ENCODE measurements around the gene PTPN6. TPM values are rescaled to one million over a fixed set of nuclear protein-coding genes. Genes with fewer than 3 reads are reported as not detected.

Gene PTPN6
- total RNA-seq, 1 donor from 2014 or later: 0.94 TPM

DNA sequence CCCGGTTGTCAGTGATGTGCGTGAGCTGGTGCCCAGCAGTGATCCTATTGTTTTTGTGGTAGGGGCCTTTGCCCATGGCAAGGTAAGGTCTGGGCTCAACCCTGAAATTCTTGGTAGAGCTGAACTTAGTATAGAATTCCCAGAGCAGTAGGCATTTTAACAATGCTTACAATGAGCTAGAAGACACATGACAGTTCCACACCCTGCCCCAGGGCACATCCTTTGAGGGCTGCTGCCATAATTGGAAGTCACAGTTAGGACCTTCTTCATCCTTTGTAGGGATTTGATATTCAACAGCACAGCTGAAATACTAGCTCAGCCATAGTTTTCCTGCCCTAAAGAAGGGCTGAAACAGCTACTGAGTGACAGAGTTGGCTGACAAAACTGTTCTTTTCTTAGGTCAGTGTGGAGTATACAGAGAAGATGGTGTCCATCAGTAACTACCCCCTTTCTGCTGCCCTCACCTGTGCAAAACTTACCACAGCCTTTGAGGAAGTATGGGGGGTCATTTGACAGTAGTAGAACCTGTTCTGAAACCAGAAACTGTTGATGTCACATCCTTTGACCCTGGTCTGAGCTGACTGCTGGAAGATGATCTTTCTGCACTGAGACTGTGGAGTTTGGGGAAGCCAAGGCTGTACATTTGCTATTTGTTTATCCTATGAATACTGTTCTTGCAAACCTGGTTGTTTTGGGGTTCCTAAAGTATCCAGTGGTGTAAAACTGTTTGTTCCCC is 24.3 kb downstream of the PTPN6 start:
- H3K36me3 Mint-ChIP-seq (ENCODE audit: unreplicated experiment): peaks cover 28% of the 10 kb centered on the region
- H3K4me1 Mint-ChIP-seq (ENCODE audit: unreplicated experiment): peaks cover 19% of the 10 kb centered on the region
- DNase-seq (ENCODE audit: extremely low spot score, unreplicated experiment): no peak
- H3K27ac Mint-ChIP-seq (ENCODE audit: unreplicated experiment): peak overlapping the region; percentile 28
- H3K4me3 Mint-ChIP-seq (ENCODE audit: unreplicated experiment): no peak overlapping the region
- TF ChIP-seq, protein P1, sequence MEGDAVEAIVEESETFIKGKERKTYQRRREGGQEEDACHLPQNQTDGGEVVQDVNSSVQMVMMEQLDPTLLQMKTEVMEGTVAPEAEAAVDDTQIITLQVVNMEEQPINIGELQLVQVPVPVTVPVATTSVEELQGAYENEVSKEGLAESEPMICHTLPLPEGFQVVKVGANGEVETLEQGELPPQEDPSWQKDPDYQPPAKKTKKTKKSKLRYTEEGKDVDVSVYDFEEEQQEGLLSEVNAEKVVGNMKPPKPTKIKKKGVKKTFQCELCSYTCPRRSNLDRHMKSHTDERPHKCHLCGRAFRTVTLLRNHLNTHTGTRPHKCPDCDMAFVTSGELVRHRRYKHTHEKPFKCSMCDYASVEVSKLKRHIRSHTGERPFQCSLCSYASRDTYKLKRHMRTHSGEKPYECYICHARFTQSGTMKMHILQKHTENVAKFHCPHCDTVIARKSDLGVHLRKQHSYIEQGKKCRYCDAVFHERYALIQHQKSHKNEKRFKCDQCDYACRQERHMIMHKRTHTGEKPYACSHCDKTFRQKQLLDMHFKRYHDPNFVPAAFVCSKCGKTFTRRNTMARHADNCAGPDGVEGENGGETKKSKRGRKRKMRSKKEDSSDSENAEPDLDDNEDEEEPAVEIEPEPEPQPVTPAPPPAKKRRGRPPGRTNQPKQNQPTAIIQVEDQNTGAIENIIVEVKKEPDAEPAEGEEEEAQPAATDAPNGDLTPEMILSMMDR (IDR thresholded peaks at IDR 0.05): no peak
- H3K9me3 Mint-ChIP-seq (ENCODE audit: unreplicated experiment): no peaks in the 10 kb centered on the region
- no peaks in the 10 kb centered on the region for H3K27me3 Mint-ChIP-seq (ENCODE audit: unreplicated experiment)

GRCh38 chr12:6977653-6978052 is 26.5 kb downstream of the PTPN6 start:
- H3K9me3 Mint-ChIP-seq (ENCODE audit: unreplicated experiment): no peaks in the 10 kb centered on the region
- no peak for DNase-seq (ENCODE audit: extremely low spot score, unreplicated experiment)
- no peak overlapping the region for H3K27ac Mint-ChIP-seq (ENCODE audit: unreplicated experiment)
- TF ChIP-seq, protein P1 (IDR thresholded peaks at IDR 0.05): no peak
- no peak overlapping the region for H3K4me3 Mint-ChIP-seq (ENCODE audit: unreplicated experiment)
- H3K4me1 Mint-ChIP-seq (ENCODE audit: unreplicated experiment): peaks cover 3% of the 10 kb centered on the region
- no peaks in the 10 kb centered on the region for H3K27me3 Mint-ChIP-seq (ENCODE audit: unreplicated experiment)
- peaks cover 32% of the 10 kb centered on the region for H3K36me3 Mint-ChIP-seq (ENCODE audit: unreplicated experiment)

GRCh38 chr12:6978188-6978587 is 27.0 kb downstream of the PTPN6 start:
- TF ChIP-seq, protein P1 (IDR thresholded peaks at IDR 0.05): no peak
- Mint-ChIP-seq H3K36me3 (ENCODE audit: unreplicated experiment) (peaks cover 34% of the 10 kb centered on the region), H3K4me3 (ENCODE audit: unreplicated experiment) (no peak overlapping the region), H3K9me3 (ENCODE audit: unreplicated experiment) (no peaks in the 10 kb centered on the region), H3K27ac (ENCODE audit: unreplicated experiment) (no peak overlapping the region), H3K27me3 (ENCODE audit: unreplicated experiment) (no peaks in the 10 kb centered on the region), H3K4me1 (ENCODE audit: unreplicated experiment) (peaks cover 2% of the 10 kb centered on the region)
- no peak for DNase-seq (ENCODE audit: extremely low spot score, unreplicated experiment)

DNA sequence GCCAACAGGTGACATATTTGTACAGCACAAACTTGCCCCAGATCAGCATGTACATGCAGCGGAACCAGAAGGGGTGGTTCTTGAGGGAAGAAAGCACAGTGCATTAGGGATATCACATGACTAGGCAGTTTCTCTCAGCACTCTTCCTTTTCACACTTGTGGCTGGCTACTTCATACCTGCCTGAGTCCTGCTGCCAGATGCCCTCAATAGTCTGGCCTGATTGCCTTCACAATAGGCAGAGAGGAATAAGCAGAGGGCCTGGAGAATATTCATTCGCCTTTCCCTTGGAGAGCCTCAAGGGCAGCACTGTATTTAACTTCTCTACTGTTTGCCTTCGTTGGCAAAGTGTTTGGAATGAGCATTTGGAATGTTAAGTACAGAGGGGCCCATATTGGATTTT is 27.5 kb downstream of the PTPN6 start:
- Mint-ChIP-seq H3K4me3 (ENCODE audit: unreplicated experiment) (no peak overlapping the region), H3K27ac (ENCODE audit: unreplicated experiment) (no peak overlapping the region), H3K27me3 (ENCODE audit: unreplicated experiment) (no peaks in the 10 kb centered on the region), H3K36me3 (ENCODE audit: unreplicated experiment) (peaks cover 36% of the 10 kb centered on the region), H3K9me3 (ENCODE audit: unreplicated experiment) (no peaks in the 10 kb centered on the region), H3K4me1 (ENCODE audit: unreplicated experiment) (peaks cover 2% of the 10 kb centered on the region)
- TF ChIP-seq, protein P1 (IDR thresholded peaks at IDR 0.05): no peak
- no peak for DNase-seq (ENCODE audit: extremely low spot score, unreplicated experiment)

- H3K27me3 Mint-ChIP-seq (ENCODE audit: unreplicated experiment): no peaks in the 10 kb centered on the region
- H3K4me3 Mint-ChIP-seq (ENCODE audit: unreplicated experiment): no peak overlapping the region
- TF ChIP-seq, protein P1 (IDR thresholded peaks at IDR 0.05): no peak
- no peak for DNase-seq (ENCODE audit: extremely low spot score, unreplicated experiment)
- H3K36me3 Mint-ChIP-seq (ENCODE audit: unreplicated experiment): peaks cover 36% of the 10 kb centered on the region
- no peaks in the 10 kb centered on the region for H3K4me1 Mint-ChIP-seq (ENCODE audit: unreplicated experiment)
- H3K27ac Mint-ChIP-seq (ENCODE audit: unreplicated experiment): no peak overlapping the region
- H3K9me3 Mint-ChIP-seq (ENCODE audit: unreplicated experiment): no peaks in the 10 kb centered on the region
Measured at GRCh38 chr12:6979021-6979420, 27.9 kb downstream of the PTPN6 start.
